Fibroblast of the conjunctiva (primary cell): Measurements from ENCODE around the gene ZNF30.
"Not testable (repeated sequence)": the region's sequence is repeated elsewhere in the genome, so short reads cannot be mapped to it uniquely, and the experiment has no call there.

Experiments
- DNase-seq: peaks from one replicate; pipeline ENCODE4 v3.0.0-alpha.2; 2010; ENCODE audit warnings: low read depth

ZNF30 gene

DNA sequence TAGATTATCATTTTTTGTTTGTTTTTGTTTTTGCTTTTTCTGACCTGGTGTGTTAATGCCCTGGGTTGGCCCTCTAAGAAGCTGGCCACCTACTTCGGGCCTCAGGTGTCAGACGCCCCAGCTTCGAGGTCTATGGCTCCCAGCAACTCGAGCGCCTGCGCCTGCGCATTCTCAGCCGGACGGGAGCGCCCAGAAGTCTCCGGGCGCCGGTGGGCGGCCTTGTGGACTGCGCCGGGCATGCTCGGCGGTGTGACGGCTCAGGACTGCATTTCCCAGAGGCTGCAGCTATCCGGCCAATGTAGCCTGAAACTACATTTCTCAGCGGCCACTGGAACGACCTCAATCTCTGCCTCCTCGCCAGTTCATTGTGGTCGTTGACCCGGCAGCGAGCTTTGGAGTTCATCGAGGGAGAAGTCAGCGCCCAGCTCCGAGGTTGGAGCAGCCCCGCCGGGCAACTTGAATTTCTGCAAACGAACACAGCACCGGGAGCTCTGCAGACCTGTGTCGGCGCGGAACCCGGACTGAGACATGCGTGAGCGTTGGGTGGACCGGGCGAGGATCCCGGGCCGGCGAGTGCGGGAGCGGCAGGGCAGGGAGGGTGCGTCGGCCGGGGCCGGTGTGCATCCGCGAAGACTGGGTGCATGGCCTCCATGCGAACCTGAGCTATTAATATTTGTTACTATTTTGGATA is at the start of gene ZNF30:
TSS of gene ZNF30 (plus strand) at position 219 of the 691 bp plus-strand sequence. CDS start 3,045 bp downstream, outside the sequence.
- DNase-seq, result peak; percentile 90

- DNase-seq, result no peak
Observed at GRCh38 chr19:34879563-34879962, 47.1 kb upstream of the ZNF30 start.

GRCh38 chr19:34880034-34880433 is 46.7 kb upstream of the ZNF30 start:
- no peak for DNase-seq

- DNase-seq, result no peak
Observed at GRCh38 chr19:34881982-34882381, 44.7 kb upstream of the ZNF30 start.

DNA sequence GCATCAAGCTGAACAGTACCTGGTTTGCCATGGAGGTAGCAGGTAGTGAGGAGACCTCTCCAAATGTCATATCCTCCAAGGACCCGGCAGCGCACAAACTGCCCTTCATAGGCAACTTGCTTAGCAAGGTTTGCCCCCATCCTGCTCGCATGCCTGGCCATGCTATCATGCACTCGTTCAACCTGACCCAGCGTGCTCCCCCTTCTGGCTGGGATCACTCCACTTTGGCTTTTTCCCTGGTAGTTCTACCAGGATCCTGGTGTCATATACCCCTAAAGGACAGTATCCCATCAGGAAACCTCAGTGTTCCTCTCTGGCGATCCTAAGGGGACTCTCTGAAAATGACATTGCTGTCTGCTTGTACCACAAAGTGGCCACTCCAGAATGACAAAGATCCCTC is 38.6 kb upstream of the ZNF30 start:
- no peak for DNase-seq

GRCh38 chr19:34900245-34900644 is 26.5 kb upstream of the ZNF30 start:
- no peak for DNase-seq

GRCh38 chr19:34904664-34905527 is 21.8 kb upstream of the ZNF30 start:
- no peak for DNase-seq

- no peak for DNase-seq
Observed at GRCh38 chr19:34910770-34911169, 15.9 kb upstream of the ZNF30 start.

DNA sequence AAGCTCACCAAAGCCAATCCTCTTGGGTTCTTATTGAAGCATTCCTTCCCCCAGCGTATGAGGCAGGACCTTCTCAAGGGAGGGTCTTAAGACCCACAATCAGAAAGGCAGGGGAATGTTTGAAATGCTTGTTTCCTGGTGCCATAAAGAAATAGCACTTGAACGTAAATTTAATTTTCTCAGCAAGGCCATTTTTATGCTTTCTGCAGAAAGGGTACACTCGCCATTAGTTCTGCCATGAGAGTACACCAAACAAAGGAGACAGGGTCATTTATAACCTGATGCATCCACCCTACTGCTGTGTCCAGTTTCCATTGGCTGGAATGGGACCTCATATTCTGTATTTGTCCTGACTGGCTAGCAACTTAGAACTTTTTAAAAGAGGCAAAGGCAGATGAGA is 9.6 kb upstream of the ZNF30 start:
- not testable (repeated sequence) for DNase-seq

DNA sequence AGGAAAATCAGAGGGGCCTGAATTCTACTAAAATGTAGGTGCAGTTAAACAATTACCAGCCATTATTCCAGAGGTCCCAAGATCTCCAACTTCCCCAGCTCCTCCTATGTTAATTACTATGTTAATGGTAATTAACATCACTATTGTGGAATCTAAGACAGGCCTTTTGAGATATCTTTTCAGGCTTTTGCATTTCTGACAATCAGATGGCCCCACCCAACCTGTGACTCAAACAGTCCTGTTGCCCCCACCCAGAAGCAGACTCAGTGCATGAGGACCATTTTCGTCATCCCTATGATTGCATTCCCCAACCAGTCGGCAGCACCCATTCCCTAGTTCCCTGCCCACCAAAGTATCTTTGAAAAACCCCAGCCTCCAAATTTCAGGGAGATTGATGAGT is 8.5 kb upstream of the ZNF30 start:
- DNase-seq, result no peak

- DNase-seq, result not testable (repeated sequence)
Observed at GRCh38 chr19:34920090-34920786, 6.5 kb upstream of the ZNF30 start.

- DNase-seq, result no peak
Observed at GRCh38 chr19:34925278-34925855, 1.3 kb upstream of the ZNF30 start.

GRCh38 chr19:34926361-34926684 is 380 bp upstream of the ZNF30 start:
- no peak for DNase-seq

DNA sequence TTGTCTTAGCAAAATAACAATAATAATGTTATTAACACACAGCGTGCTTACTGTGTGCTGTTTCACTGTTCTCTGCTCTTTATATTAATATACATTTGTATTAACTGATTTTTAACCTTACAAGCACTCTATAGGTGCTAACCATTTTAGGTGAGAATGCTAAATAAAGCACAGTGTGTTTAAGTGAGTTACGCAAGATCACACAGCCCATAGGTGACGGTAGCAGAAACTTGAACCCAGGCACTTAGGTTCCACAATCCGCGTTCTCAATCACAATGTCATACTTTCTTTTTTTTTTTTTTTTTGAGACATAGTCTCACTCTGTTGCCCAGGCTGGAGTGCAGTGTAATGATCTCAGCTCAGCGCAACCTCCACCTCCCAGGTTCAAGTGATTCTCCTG is 5.8 kb downstream of the ZNF30 start:
- no peak for DNase-seq

- no peak for DNase-seq
Observed at GRCh38 chr19:34936184-34936583, 9.5 kb downstream of the ZNF30 start.

GRCh38 chr19:34938886-34939285 is 12.2 kb downstream of the ZNF30 start:
- no peak for DNase-seq

DNA sequence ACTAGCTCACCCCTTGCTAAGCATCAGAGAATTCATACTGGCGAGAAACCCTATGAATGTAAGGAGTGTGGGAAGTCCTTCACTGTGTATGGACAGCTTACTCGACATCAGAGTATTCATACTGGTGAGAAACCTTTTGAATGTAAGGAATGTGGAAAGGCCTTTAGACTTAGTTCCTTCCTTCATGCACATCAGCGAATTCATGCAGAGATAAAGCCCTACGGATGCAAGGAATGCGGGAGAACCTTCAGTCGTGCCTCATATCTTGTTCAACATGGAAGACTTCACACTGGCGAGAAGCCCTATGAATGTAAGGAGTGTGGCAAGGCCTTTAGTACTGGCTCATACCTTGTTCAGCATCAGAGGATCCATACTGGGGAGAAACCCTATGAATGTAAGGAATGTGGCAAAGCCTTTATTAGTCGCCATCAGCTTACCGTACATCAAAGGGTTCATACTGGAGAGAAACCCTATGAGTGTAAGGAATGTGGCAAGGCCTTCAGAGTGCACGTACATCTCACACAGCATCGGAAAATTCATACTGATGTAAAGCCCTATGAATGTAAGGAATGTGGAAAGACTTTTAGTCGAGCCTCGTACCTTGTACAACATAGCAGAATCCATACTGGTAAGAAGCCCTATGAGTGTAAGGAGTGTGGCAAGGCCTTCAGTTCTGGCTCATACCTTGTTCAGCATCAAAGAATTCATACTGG is 17.3 kb downstream of the ZNF30 start:
- DNase-seq, result no peak

- no peak for DNase-seq
Observed at GRCh38 chr19:34953092-34953491, 26.4 kb downstream of the ZNF30 start.

DNA sequence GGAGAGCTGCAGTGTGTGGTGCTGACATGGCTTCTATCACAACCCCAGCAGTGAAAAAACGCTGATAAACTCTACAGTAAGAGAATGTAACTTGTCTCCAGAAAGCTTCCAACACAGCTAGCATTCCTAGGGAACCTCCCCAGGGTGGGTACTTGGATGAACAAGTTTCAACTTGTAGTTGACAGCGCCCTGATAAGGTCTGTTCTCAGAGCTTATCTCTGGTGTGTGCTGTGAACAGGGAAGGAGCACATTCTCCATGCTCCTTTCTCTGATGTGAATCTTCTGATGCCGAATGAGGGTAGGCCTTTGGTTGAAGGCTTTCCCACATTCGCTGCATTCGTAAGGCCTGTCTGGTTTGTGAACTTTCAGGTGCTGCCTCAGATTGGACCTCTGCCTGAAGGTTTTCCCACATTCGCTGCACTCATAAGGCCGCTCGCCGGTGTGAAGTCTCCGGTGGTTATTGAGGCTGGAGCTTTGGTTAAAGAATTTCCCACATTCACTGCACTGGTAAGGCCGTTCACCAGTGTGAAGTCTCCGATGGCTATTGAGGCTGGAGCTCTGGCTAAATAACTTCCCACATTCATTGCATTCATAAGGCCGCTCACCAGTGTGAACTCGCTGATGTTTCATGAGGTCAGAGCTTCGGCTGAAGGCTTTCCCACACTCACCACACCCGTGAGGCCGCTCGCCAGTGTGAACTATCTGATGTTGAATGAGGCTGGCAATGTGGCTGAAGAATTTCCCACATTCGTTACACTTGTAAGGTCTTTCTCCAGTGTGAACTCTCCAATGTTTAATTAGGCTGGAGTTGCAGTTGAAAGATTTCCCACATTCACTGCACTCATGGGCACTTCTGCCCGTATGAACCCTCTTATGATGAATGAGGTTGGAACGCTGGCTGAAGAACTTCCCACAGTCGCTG is 31.4 kb downstream of the ZNF30 start:
- no peak for DNase-seq

- DNase-seq, result no peak
Observed at GRCh38 chr19:34959021-34959420, 32.3 kb downstream of the ZNF30 start.
